Measurements from ENCODE around the gene LCTL. TPM values are rescaled to one million over a fixed set of nuclear protein-coding genes. Genes with fewer than 3 reads are reported as not detected.

The LCTL gene
- total RNA-seq, 1 experiment from 2014 or later: not detected

- DNase-seq (ENCODE audit: low read depth, low spot score): no peak
- ChIA-PET CTCF (no interaction called here), POLR2A (no interaction called here)
- Histone ChIP-seq H3K9me3 (ENCODE audit: control insufficient read depth, insufficient read depth, low read depth, low read length) (no peaks in the 10 kb centered on the region), H3K27ac (ENCODE audit: low read length) (no peak overlapping the region), H3K4me3 (ENCODE audit: low read depth in 2 of 2, low read length in 2 of 2) (no peak overlapping the region), H3K4me1 (ENCODE audit: control insufficient read depth, insufficient read depth, low read length) (no peaks in the 10 kb centered on the region), H3K36me3 (ENCODE audit: control insufficient read depth, insufficient read depth, low read length) (no peaks in the 10 kb centered on the region), H3K27me3 (ENCODE audit: control insufficient read depth, insufficient read depth, low read length) (no peaks in the 10 kb centered on the region)
- ATAC-seq: no peak; the same call in 1 of the 2 replicates
- in situ Hi-C loops (cut with HindIII; ENCODE audit: low pct_unique_long_range_greater_than_20kb, low sequenced_read_pairs): no loop called here
- TF ChIP-seq CTCF (IDR thresholded peaks at IDR 0.05): no peak
- no peak for TF ChIP-seq SIN3A (IDR thresholded peaks at IDR 0.05; ENCODE audit: borderline replicate concordance, insufficient read depth, low read depth, low read length)
- TF ChIP-seq TCF7L2 (IDR thresholded peaks at IDR 0.05; ENCODE audit: low read depth, low read length): no peak
- no peak for TF ChIP-seq REST (IDR thresholded peaks at IDR 0.05; ENCODE audit: insufficient read depth in 1 of 2, low read depth in 2 of 2, low read length in 1 of 2)
- no peak for TF ChIP-seq POLR2AphosphoS5 (IDR thresholded peaks at IDR 0.05; ENCODE audit: low read depth, low read length)
- intact Hi-C loops (cut with micrococcal nuclease; ENCODE audit: unreplicated experiment): no loop called here
- BruUV-seq (replicated peaks): no TSS peak
These were observed 14.8 kb upstream of the LCTL start for GRCh38 chr15:66580643-66581042.

- no peaks in the 10 kb centered on the region for H3K36me3 ChIP-seq (ENCODE audit: control insufficient read depth, insufficient read depth, low read length)
- TF ChIP-seq REST (IDR thresholded peaks at IDR 0.05; ENCODE audit: insufficient read depth in 1 of 2, low read depth in 2 of 2, low read length in 1 of 2): no peak
- no peak for TF ChIP-seq SIN3A (IDR thresholded peaks at IDR 0.05; ENCODE audit: borderline replicate concordance, insufficient read depth, low read depth, low read length)
- no peak for TF ChIP-seq POLR2AphosphoS5 (IDR thresholded peaks at IDR 0.05; ENCODE audit: low read depth, low read length)
- no peak for TF ChIP-seq TCF7L2 (IDR thresholded peaks at IDR 0.05; ENCODE audit: low read depth, low read length)
- no peak for TF ChIP-seq CTCF (IDR thresholded peaks at IDR 0.05)
- no peaks in the 10 kb centered on the region for H3K27me3 ChIP-seq (ENCODE audit: control insufficient read depth, insufficient read depth, low read length)
- H3K4me3 ChIP-seq (ENCODE audit: low read depth in 2 of 2, low read length in 2 of 2): no peak overlapping the region
- CTCF ChIA-PET: no interaction called here
- in situ Hi-C loops (cut with HindIII; ENCODE audit: low pct_unique_long_range_greater_than_20kb, low sequenced_read_pairs): no loop called here
- BruUV-seq (replicated peaks): no TSS peak
- H3K4me1 ChIP-seq (ENCODE audit: control insufficient read depth, insufficient read depth, low read length): no peaks in the 10 kb centered on the region
- POLR2A ChIA-PET: interaction anchor here (0.5 kb wide), 1 partner anchor 9 kb away, joined by 15 read pairs; no protein-coding TSS in a partner anchor
- H3K9me3 ChIP-seq (ENCODE audit: control insufficient read depth, insufficient read depth, low read depth, low read length): no peaks in the 10 kb centered on the region
- intact Hi-C loops (cut with micrococcal nuclease; ENCODE audit: unreplicated experiment): no loop called here
- no peak for ATAC-seq
- H3K27ac ChIP-seq (ENCODE audit: low read length): no peak overlapping the region
- DNase-seq (ENCODE audit: low read depth, low spot score): no peak
These were observed 12.6 kb upstream of the LCTL start for GRCh38 chr15:66578286-66578875.
